GM18511 (cell line): ENCODE results near the gene MVB12B.
A peak's percentile ranks its signal among the peaks of the same experiment; 100 is the strongest.

Experiments
- ATAC-seq: cut with Tn5 transposase; IDR thresholded peaks from one replicate; pipeline ENCODE4 v1.9.1; 2021; ENCODE audit warnings: mild to moderate bottlenecking, moderate library complexity; ENCODE audit not compliant: unreplicated experiment

Gene MVB12B

GRCh38 chr9:126401581-126401980 is 75.0 kb downstream of the MVB12B start:
- no peak for ATAC-seq

- no peak for ATAC-seq
Measured at GRCh38 chr9:126403397-126403796, 76.8 kb downstream of the MVB12B start.

- no peak for ATAC-seq
Measured at GRCh38 chr9:126404459-126404858, 77.8 kb downstream of the MVB12B start.

GRCh38 chr9:126406075-126406667 is 79.5 kb downstream of the MVB12B start:
- ATAC-seq, result no peak

- ATAC-seq, result no peak
Measured at GRCh38 chr9:126407114-126407870, 80.7 kb downstream of the MVB12B start.

GRCh38 chr9:126408004-126408403 is 81.4 kb downstream of the MVB12B start:
- no peak for ATAC-seq

- no peak for ATAC-seq
Measured at GRCh38 chr9:126410229-126410628, 83.6 kb downstream of the MVB12B start.

GRCh38 chr9:126411225-126411947 is 84.8 kb downstream of the MVB12B start:
- ATAC-seq, result peak; percentile 68

- peak; percentile 31 for ATAC-seq
Measured at GRCh38 chr9:126411948-126412284, 85.3 kb downstream of the MVB12B start.

GRCh38 chr9:126412905-126413304 is 86.3 kb downstream of the MVB12B start:
- no peak for ATAC-seq

GRCh38 chr9:126413391-126414068 is 86.9 kb downstream of the MVB12B start:
- ATAC-seq, result no peak

- ATAC-seq, result no peak
Measured at GRCh38 chr9:126415741-126416370, 89.2 kb downstream of the MVB12B start.

GRCh38 chr9:126417043-126417442 is 90.4 kb downstream of the MVB12B start:
- no peak for ATAC-seq

- no peak for ATAC-seq
Measured at GRCh38 chr9:126417684-126418083, 91.1 kb downstream of the MVB12B start.

- no peak for ATAC-seq
Measured at GRCh38 chr9:126418608-126419007, 92.0 kb downstream of the MVB12B start.

GRCh38 chr9:126419475-126419874 is 92.8 kb downstream of the MVB12B start:
- no peak for ATAC-seq

GRCh38 chr9:126420135-126420534 is 93.5 kb downstream of the MVB12B start:
- no peak for ATAC-seq

- no peak for ATAC-seq
Measured at GRCh38 chr9:126420643-126421564, 94.3 kb downstream of the MVB12B start.

GRCh38 chr9:126421567-126422428 is 95.2 kb downstream of the MVB12B start:
- no peak for ATAC-seq
